HG03135 (cell line): Measurements from ENCODE around the gene ETFA.

Experiments
- ATAC-seq: cut with Tn5 transposase; IDR thresholded peaks from one replicate; pipeline ENCODE4 v1.9.1; 2021; ENCODE audit warnings: mild to moderate bottlenecking, moderate library complexity; ENCODE audit not compliant: unreplicated experiment

The ETFA gene

GRCh38 chr15:76176487-76177085 is 134.7 kb downstream of the ETFA start:
- ATAC-seq = no peak

GRCh38 chr15:76176059-76176458 is 135.2 kb downstream of the ETFA start:
- no peak for ATAC-seq

GRCh38 chr15:76175442-76175841 is 135.8 kb downstream of the ETFA start:
- ATAC-seq = no peak

DNA sequence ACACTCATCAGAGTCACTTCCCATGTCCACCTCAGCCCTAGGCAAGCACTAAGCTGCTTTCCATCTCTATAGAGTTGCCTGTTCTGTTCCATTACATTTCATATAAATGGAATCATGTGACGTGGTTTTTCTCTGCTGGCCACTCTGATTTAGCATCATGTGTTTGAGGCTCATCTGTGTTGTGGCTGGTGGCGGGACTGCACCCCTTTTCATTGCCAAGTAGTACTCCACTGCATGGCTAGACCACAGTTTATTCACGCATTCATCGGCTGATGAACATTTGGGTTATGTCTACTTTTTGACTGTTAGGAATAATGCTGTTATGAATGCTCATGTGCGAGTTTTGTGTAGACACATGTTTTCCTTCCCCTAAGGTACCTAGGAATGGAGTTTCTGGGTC is 136.6 kb downstream of the ETFA start:
- ATAC-seq = no peak

DNA sequence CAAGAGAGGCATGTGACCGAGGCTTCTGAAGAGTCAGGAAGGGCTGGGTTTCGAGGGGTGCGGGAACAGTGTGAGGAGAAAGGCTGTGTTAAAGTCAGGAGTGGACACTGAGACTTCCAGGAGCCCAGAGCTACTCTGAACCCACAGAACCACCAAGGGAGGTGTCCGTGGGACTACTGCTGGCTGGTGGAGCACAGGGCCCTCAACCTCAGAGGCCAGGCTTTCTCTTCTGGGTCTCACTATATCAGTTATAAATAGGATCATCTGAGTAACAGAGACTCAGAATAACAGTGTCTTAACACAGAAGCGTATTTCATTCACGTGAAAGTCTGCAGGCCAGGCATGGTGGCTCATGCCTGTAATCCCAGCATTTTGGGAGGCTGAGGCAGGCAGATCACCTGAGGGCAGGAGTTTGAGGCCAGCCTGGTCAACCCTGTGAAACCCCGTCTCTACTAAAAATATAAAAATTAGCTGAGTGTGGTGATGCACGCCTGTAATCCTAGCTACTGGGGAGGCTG is 137.9 kb downstream of the ETFA start:
- ATAC-seq = no peak

- ATAC-seq = no peak
Observed at GRCh38 chr15:76172782-76173181, 138.5 kb downstream of the ETFA start.

GRCh38 chr15:76169911-76170800 is 141.1 kb downstream of the ETFA start:
- no peak for ATAC-seq

DNA sequence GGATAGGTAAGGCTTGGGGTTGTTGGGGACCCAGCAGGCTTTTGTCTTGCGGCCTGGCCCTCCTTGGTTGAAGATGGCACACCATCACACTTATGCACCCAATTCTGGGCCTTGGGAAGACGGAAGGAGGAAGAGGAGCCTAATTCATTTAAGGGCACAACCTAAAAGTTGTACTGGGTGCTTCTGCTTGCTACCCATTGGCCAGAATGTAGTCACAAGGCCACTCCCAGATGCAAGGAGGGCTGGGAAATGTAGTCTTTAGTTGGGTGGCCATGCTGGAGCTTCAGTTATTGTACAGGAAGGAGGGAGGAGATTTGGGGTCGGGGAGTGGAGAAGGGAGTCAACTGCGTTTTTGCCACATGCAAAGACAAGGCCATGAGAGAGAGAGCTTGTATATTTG is 142.3 kb downstream of the ETFA start:
- ATAC-seq = no peak

DNA sequence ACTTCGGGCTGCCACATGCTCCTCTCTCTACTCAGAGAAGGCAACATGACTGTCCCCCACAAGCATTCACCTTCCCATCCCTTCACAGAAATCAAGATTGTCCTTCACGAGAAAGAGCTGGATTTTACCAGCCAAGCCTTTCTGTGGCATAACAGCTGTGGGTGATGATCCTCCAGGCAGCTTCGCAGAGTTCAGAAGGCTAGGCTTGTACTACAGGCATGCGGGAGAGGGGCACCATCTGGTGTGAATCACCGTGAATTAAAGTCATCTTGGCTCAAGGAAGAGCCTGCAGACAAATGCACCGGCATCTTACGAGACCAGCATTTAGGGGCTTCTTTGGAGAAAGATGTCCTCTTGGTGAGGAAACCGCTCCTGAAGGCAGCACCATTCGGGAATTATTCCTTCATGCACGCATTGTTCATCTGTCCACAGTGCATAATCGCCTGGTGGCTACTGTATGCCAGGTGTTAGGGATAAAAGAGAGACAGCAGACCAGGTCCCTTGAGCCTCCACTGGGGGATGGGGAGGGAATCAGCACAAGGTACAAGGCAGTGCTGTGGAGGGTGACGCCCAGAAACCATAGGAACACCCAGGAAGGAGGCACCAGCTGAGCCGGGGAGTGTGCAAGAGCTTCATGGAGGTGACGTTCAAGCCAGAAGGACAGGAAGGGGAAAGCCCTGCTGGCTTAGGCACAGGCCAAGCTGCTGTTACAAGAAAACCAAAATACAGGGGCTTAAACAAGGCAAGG is 142.9 kb downstream of the ETFA start:
- no peak for ATAC-seq

DNA sequence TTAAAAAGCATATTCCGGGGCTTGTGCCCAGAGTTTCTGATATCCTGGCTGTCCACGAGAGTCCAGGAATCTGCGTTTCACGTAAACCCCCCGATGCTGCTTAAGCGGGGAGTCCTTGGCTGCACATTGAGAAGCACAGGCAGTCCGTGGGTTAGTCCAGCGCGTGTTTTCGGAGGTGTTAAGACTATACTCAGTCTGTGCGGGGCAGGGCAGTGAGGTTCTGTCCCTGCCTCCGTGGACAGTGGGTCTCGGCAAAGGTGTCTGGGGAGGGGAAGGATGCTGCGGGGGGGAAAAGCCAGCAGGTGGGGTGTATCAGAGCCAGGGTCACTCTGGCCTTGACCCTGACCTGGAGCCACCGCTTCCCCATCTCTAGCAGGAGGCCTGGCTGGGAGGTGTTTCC is 145.3 kb downstream of the ETFA start:
- no peak for ATAC-seq
